ENCODE measurements around the gene RNF169.

Gene RNF169

GRCh38 chr11:74837191-74837590, 88.5 kb downstream of the RNF169 start:
- H3K9me3 ChIP-seq (replicated peaks; ENCODE audit: insufficient read depth, low read length), result no peaks in the 10 kb centered on the region
- H3K4me3 ChIP-seq (ENCODE audit: low read length), result no peak overlapping the region
- no peak overlapping the region for H3K27ac ChIP-seq (ENCODE audit: low read length)
- no peak for DNase-seq
- no peaks in the 10 kb centered on the region for H3K27me3 ChIP-seq (replicated peaks; ENCODE audit: insufficient read depth, low read length)
- no peak overlapping the region for H2AFZ ChIP-seq (ENCODE audit: low read length)
- H3K79me2 ChIP-seq (ENCODE audit: low read length), result no peaks in the 10 kb centered on the region
- H4K20me1 ChIP-seq (ENCODE audit: insufficient read depth, low read length), result no peaks in the 10 kb centered on the region
- no peaks in the 10 kb centered on the region for H3K4me1 ChIP-seq (ENCODE audit: low read length)
- H3K9ac ChIP-seq (ENCODE audit: low read length), result no peak overlapping the region
- H3K4me2 ChIP-seq (ENCODE audit: low read depth, low read length), result no peak overlapping the region
- TF ChIP-seq EZH2phosphoT487 (IDR thresholded peaks at IDR 0.05; ENCODE audit: low read length) (no peak), CTCF (IDR thresholded peaks at IDR 0.05; ENCODE audit: low read length) (no peak), EZH2 (optimal IDR thresholded peaks at IDR 0.05; ENCODE audit: low read depth, low read length) (no peak)
- no peaks in the 10 kb centered on the region for H3F3A ChIP-seq (ENCODE audit: insufficient read depth, low read length)
- 0 out of 2 replicates have a peak, but pooled peaks cover 9% of the 10 kb centered on the region for H3K36me3 ChIP-seq (replicated peaks; ENCODE audit: insufficient read depth, low read length)
- H3K9me2 ChIP-seq (replicated peaks; ENCODE audit: insufficient read depth, low read length), result no peaks in the 10 kb centered on the region

- Histone ChIP-seq H4K20me1 (ENCODE audit: insufficient read depth, low read length) (no peaks in the 10 kb centered on the region), H3K4me2 (ENCODE audit: low read depth, low read length) (no peak overlapping the region), H3K36me3 (replicated peaks; ENCODE audit: insufficient read depth, low read length) (0 out of 2 replicates have a peak, but pooled peaks cover 9% of the 10 kb centered on the region)
Measured at GRCh38 chr11:74838188-74838587, 89.5 kb downstream of the RNF169 start.

GRCh38 chr11:74839446-74839845, 90.8 kb downstream of the RNF169 start:
- H3K9me3 ChIP-seq (replicated peaks; ENCODE audit: insufficient read depth, low read length), result no peaks in the 10 kb centered on the region
- no peaks in the 10 kb centered on the region for H3K79me2 ChIP-seq (ENCODE audit: low read length)
- H3K4me2 ChIP-seq (ENCODE audit: low read depth, low read length), result no peak overlapping the region
- 0 out of 2 replicates have a peak, but pooled peaks cover 9% of the 10 kb centered on the region for H3K36me3 ChIP-seq (replicated peaks; ENCODE audit: insufficient read depth, low read length)
- no peaks in the 10 kb centered on the region for H4K20me1 ChIP-seq (ENCODE audit: insufficient read depth, low read length)
- H3K4me1 ChIP-seq (ENCODE audit: low read length), result no peaks in the 10 kb centered on the region
- no peak overlapping the region for H3K4me3 ChIP-seq (ENCODE audit: low read length)
- H3K27ac ChIP-seq (ENCODE audit: low read length), result no peak overlapping the region
- no peaks in the 10 kb centered on the region for H3F3A ChIP-seq (ENCODE audit: insufficient read depth, low read length)
- no peak overlapping the region for H3K9ac ChIP-seq (ENCODE audit: low read length)
- no peak for DNase-seq
- H2AFZ ChIP-seq (ENCODE audit: low read length), result no peak overlapping the region
- TF ChIP-seq EZH2 (optimal IDR thresholded peaks at IDR 0.05; ENCODE audit: low read depth, low read length) (no peak), CTCF (IDR thresholded peaks at IDR 0.05; ENCODE audit: low read length) (no peak), EZH2phosphoT487 (IDR thresholded peaks at IDR 0.05; ENCODE audit: low read length) (no peak)
- H3K9me2 ChIP-seq (replicated peaks; ENCODE audit: insufficient read depth, low read length), result no peaks in the 10 kb centered on the region
- H3K27me3 ChIP-seq (replicated peaks; ENCODE audit: insufficient read depth, low read length), result no peaks in the 10 kb centered on the region

More at GRCh38 chr11:74838188-74838587, 89.5 kb downstream of the RNF169 start:
- Histone ChIP-seq H3K27ac (ENCODE audit: low read length) (no peak overlapping the region), H3K79me2 (ENCODE audit: low read length) (no peaks in the 10 kb centered on the region), H2AFZ (ENCODE audit: low read length) (no peak overlapping the region), H3K9me2 (replicated peaks; ENCODE audit: insufficient read depth, low read length) (no peaks in the 10 kb centered on the region), H3K4me1 (ENCODE audit: low read length) (no peaks in the 10 kb centered on the region), H3K4me3 (ENCODE audit: low read length) (no peak overlapping the region), H3K27me3 (replicated peaks; ENCODE audit: insufficient read depth, low read length) (no peaks in the 10 kb centered on the region), H3K9ac (ENCODE audit: low read length) (no peak overlapping the region), H3K9me3 (replicated peaks; ENCODE audit: insufficient read depth, low read length) (no peaks in the 10 kb centered on the region), H3F3A (ENCODE audit: insufficient read depth, low read length) (no peaks in the 10 kb centered on the region)
- no peak for DNase-seq
- no peak for TF ChIP-seq EZH2 (optimal IDR thresholded peaks at IDR 0.05; ENCODE audit: low read depth, low read length)
- no peak for TF ChIP-seq EZH2phosphoT487 (IDR thresholded peaks at IDR 0.05; ENCODE audit: low read length)
- no peak for TF ChIP-seq CTCF (IDR thresholded peaks at IDR 0.05; ENCODE audit: low read length)

Measured in MM.1S (cell line).